A549 (cell line): Measurements from ENCODE around the gene KPNA3. TPM values are rescaled to one million over a fixed set of nuclear protein-coding genes. Genes with fewer than 3 reads are reported as not detected.

ENCODE experiments used
- ATAC-seq, 2 experiments: fragments of 200-7000 bp in 1 of 2; fragments of >200 bp in 1 of 2; cut with Nextera tagmentation in 1 of 2; cut with Tn5 transposase in 1 of 2; 3 replicates each; pipeline versions ENCODE4 v1.8.0 to v1.9.1; 2018 to 2020; ENCODE audit warnings: mild to moderate bottlenecking in 1 of 2, moderate library complexity in 1 of 2
- CTCF ChIA-PET: fragments of 300-600 bp; sonication (Branson Sonifier 250); formaldehyde crosslinking; extraction: SDS; loops from one replicate; lab custom pipeline; 2021; ENCODE audit warnings: antibody characterized with exemption, inconsistent platforms; lab: Yijun Ruan, JAX
- POLR2A ChIA-PET: fragments of 350-600 bp; formaldehyde crosslinking; extraction: SDS; loops from one replicate; lab custom pipeline; 2021; ENCODE audit warnings: antibody characterized with exemption, inconsistent platforms; lab: Yijun Ruan, JAX
- DNase-seq, 2 experiments: peaks; one replicate each; pipeline versions ENCODE4 v3.0.0 to v3.0.0-alpha.2; 2011 to 2016; ENCODE audit warnings: low read depth in 1 of 2, low spot score in 1 of 2
- FAIRE-seq: peaks from 2 replicates; lab custom pipeline; 2011; peaks lifted over from hg19 to GRCh38; lab: Jason Lieb, UNC
- H3K27ac ChIP-seq, 2 experiments: fragments of >200 bp; sonication (Bioruptor Twin); formaldehyde crosslinking; 3 replicates each; pipeline ENCODE4 v1.5.1; 2016 to 2017
- H3K4me1 ChIP-seq: fragments of >200 bp; sonication (Bioruptor Twin); formaldehyde crosslinking; 3 replicates; pipeline ENCODE4 v1.6.1; 2016
- H3K4me2 ChIP-seq: fragments of >200 bp; sonication (Bioruptor Twin); formaldehyde crosslinking; 3 replicates; pipeline ENCODE4 v1.6.1; 2016
- H3K4me3 ChIP-seq: fragments of >200 bp; sonication (Bioruptor Twin); formaldehyde crosslinking; 3 replicates; pipeline ENCODE4 v1.5.1; 2016
- H3K9me3 ChIP-seq: fragments of >200 bp; sonication (Bioruptor Twin); formaldehyde crosslinking; 3 replicates; pipeline ENCODE4 v1.6.1; 2016
- CBX2 ChIP-seq: fragments of 200-600 bp; sonication (generic); IDR thresholded peaks from 2 replicates; pipeline ENCODE4 v1.6.1; 2016; ENCODE audit warnings: low read depth, mild to moderate bottlenecking, borderline replicate concordance
- CHD2 ChIP-seq: fragments of 150-350 bp; IDR thresholded peaks from 2 replicates; pipeline ENCODE4 v1.6.1; 2014; ENCODE audit warnings: low read length; ENCODE audit not compliant: partially characterized antibody
- CHD4 ChIP-seq: fragments of 200-600 bp; sonication (generic); IDR thresholded peaks from 2 replicates; pipeline ENCODE4 v1.6.1; 2016; ENCODE audit warnings: antibody characterized with exemption, mild to moderate bottlenecking, borderline replicate concordance
- E2F6 ChIP-seq: IDR thresholded peaks from 2 replicates; pipeline ENCODE4 v1.6.1; 2012; ENCODE audit warnings: low read depth, borderline replicate concordance
- EHMT2 ChIP-seq: fragments of 200-600 bp; sonication (generic); IDR thresholded peaks from 2 replicates; pipeline ENCODE4 v1.6.1; 2016; ENCODE audit warnings: antibody characterized with exemption, low read depth, mild to moderate bottlenecking, moderate library complexity
- EP300 ChIP-seq, 2 experiments: fragments of >200 bp; sonication (Bioruptor Twin); formaldehyde crosslinking; IDR thresholded peaks; 2 replicates in 1 of 2; 3 replicates in 1 of 2; pipeline ENCODE4 v1.6.1; 2016 to 2017
- FOSB ChIP-seq: fragments of 250-450 bp; sonication (Bioruptor Pico); IDR thresholded peaks from 2 replicates; pipeline ENCODE4 v1.5.0; 2020; ENCODE audit warnings: mild to moderate bottlenecking, moderate library complexity
- HDAC2 ChIP-seq: fragments of 200-600 bp; sonication (generic); IDR thresholded peaks from 2 replicates; pipeline ENCODE4 v1.6.1; 2016
- HOXB13 ChIP-seq: fragments of 250-450 bp; sonication (Bioruptor Pico); IDR thresholded peaks from 2 replicates; pipeline ENCODE4 v1.5.0; 2020; ENCODE audit warnings: low read depth, mild to moderate bottlenecking, moderate library complexity
- HOXB5 ChIP-seq: fragments of 250-450 bp; sonication (Bioruptor Pico); IDR thresholded peaks from 2 replicates; pipeline ENCODE4 v1.5.0; 2020; ENCODE audit warnings: mild to moderate bottlenecking, moderate library complexity
- KDM1A ChIP-seq: fragments of 200-600 bp; sonication (generic); IDR thresholded peaks from 2 replicates; pipeline ENCODE4 v1.6.1; 2016; ENCODE audit warnings: low read depth, mild to moderate bottlenecking
- KDM5A ChIP-seq: fragments of 200-600 bp; sonication (generic); IDR thresholded peaks from 2 replicates; pipeline ENCODE4 v1.6.1; 2016; ENCODE audit warnings: antibody characterized with exemption, mild to moderate bottlenecking
- NR3C1 ChIP-seq: fragments of >200 bp; sonication (Bioruptor Twin); formaldehyde crosslinking; IDR thresholded peaks from 3 replicates; pipeline ENCODE4 v1.6.1; 2017
- POLR2AphosphoS2 ChIP-seq: conservative IDR thresholded peaks from 2 replicates; pipeline ENCODE4 v1.6.1; 2012; ENCODE audit warnings: low read length, improper control_type of control experiment, inconsistent platforms
- RAD21 ChIP-seq, 2 experiments: fragments of >200 bp in 1 of 2; sonication (Bioruptor Twin) in 1 of 2; formaldehyde crosslinking in 1 of 2; IDR thresholded peaks in 1 of 2; conservative IDR thresholded peaks in 1 of 2; 2 replicates in 1 of 2; 3 replicates in 1 of 2; pipeline ENCODE4 v1.6.1; 2012 to 2018; ENCODE audit warnings: inconsistent platforms in 1 of 2
- SMC3 ChIP-seq: fragments of >200 bp; sonication (Bioruptor Twin); formaldehyde crosslinking; IDR thresholded peaks from 3 replicates; pipeline ENCODE4 v1.6.1; 2018; ENCODE audit warnings: inconsistent platforms
- SREBF2 ChIP-seq: fragments of 450-650 bp; IDR thresholded peaks from 2 replicates; pipeline ENCODE4 v1.6.1; 2014; ENCODE audit warnings: mild to moderate bottlenecking, moderate library complexity
- TP53 ChIP-seq: fragments of 250-450 bp; sonication (Bioruptor Pico); IDR thresholded peaks from 2 replicates; pipeline ENCODE4 v1.5.0; 2021; ENCODE audit warnings: mild to moderate bottlenecking, moderate library complexity
- USF2 ChIP-seq: fragments of 450-650 bp; IDR thresholded peaks from 2 replicates; pipeline ENCODE4 v1.6.1; 2014; ENCODE audit warnings: antibody characterized with exemption
- WGBS: methylation state at CpG from one replicate; pipeline ENCODE4 v1.1.6; 2017; ENCODE audit errors: missing lambda C conversion rate; 5-methylcytosine and 5-hydroxymethylcytosine counted together
- polyA plus RNA-seq, 4 experiments: library from polyadenylated mRNA; depleted of rRNA in 3 of 4; stranded (reverse); fragments of >200 nt; fragmentation: RNase III in 1 of 4; extraction: RNeasy Plus Mini Kit Qiagen cat#74134 plus additional on column Dnase treatment in 1 of 4; gene quantifications; 2 replicates in 3 of 4; 3 replicates in 1 of 4; pipeline ENCODE4 v1.2.3, GENCODE V29; 2011 to 2017
- TF ChIP-seq, protein P1 (sequence below): fragments of >200 bp; sonication (Bioruptor Twin); formaldehyde crosslinking; IDR thresholded peaks from 3 replicates; pipeline ENCODE4 v1.6.1; 2016

The KPNA3 gene
- polyA plus RNA-seq, 2 of the 4 experiments (the other 2 are of a cell fraction), result 28.5 to 29.3 TPM

DNA sequence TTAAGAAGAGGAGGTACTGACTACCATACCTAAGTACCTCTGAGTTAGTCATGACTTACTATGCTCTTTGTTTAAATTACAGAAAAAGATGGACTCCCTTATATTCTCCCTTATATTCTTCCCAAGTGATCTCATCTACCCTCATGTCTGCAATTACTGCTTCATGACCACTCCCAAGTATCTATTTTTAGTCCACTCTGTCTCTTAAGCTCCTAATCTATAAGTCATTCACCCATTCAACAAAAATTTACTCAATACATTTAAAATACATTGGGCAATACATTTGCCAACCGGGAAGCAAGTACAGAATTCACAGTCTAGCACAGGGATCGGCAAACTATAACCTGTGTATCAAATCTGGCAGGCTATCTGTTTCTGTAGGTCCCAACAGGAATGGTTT, 42.6 kb downstream of the KPNA3 start:
- WGBS, result 94% methylated on average over 2 of the region's 2 CpGs
- H3K4me3 ChIP-seq, result no peak overlapping the region
- no peak overlapping the region for H3K4me2 ChIP-seq
- ATAC-seq, result no peak
- no peaks in the 10 kb centered on the region for H3K9me3 ChIP-seq
- H3K27ac ChIP-seq, result no peak overlapping the region
- POLR2A ChIA-PET, result no interaction called here
- H3K4me1 ChIP-seq, result peaks cover 6% of the 10 kb centered on the region; the same call in 2 of the 3 replicates
- FAIRE-seq, result no peak
- DNase-seq, result no peak
- CTCF ChIA-PET, result interaction anchor here (1.0 kb wide), 1 partner anchor 42 kb away, joined by 5 read pairs; no protein-coding TSS in a partner anchor
- TF ChIP-seq EHMT2, result no peak
- no peak for TF ChIP-seq E2F6
- no peak for TF ChIP-seq FOSB (CRISPR knock-in tag)
- no peak for TF ChIP-seq EP300 (IDR thresholded peaks at IDR 0.05)
- no peak for TF ChIP-seq KDM1A

- CTCF ChIA-PET, result no interaction called here
- no peak overlapping the region for H3K4me3 ChIP-seq
- WGBS, result 68% methylated on average over 5 of the region's 5 CpGs
- POLR2A ChIA-PET, result no interaction called here
- no peaks in the 10 kb centered on the region for H3K9me3 ChIP-seq
- H3K4me1 ChIP-seq, result peaks cover 6% of the 10 kb centered on the region; the same call in 2 of the 3 replicates
- TF ChIP-seq USF2, result no peak
- DNase-seq (peak in 1 of 2 experiments; percentile 14), ATAC-seq (no peak; a peak in 1 of 6 replicates), FAIRE-seq (no peak)
- no peak overlapping the region for H3K27ac ChIP-seq
- 0 out of 3 replicates have a peak overlapping the region, but pooled peaks have one; percentile 12 for H3K4me2 ChIP-seq
These were observed 46.4 kb downstream of the KPNA3 start for GRCh38 chr13:49746111-49746510.

DNA sequence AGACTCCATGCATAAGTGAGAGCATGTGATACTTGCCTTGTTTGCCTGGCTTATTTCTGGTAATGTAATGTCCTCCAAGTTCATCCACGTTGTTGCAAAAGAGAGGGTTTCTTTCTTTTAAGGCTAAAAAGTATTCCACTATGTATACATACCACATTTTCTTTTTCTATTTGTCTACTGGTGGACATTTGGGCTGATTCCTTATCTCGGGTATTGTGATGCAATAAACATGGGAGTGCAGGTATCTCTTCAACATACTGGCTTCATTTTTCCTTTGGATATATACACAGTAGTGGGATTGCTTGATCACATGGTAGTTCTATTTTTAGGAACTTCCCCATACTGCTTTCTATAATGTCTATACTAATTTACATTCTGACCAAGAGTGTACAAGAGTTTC, 51.6 kb downstream of the KPNA3 start:
- H3K27ac ChIP-seq, result no peak overlapping the region
- FAIRE-seq (no peak), ATAC-seq (no peak), DNase-seq (no peak)
- TF ChIP-seq EHMT2 (no peak), SMC3 (no peak), HOXB13 (CRISPR knock-in tag) (no peak), NR3C1 (no peak), CHD4 (no peak), SREBF2 (no peak), POLR2AphosphoS2 (no peak), E2F6 (no peak), TP53 (CRISPR knock-in tag) (no peak)
- TF ChIP-seq, protein P1, sequence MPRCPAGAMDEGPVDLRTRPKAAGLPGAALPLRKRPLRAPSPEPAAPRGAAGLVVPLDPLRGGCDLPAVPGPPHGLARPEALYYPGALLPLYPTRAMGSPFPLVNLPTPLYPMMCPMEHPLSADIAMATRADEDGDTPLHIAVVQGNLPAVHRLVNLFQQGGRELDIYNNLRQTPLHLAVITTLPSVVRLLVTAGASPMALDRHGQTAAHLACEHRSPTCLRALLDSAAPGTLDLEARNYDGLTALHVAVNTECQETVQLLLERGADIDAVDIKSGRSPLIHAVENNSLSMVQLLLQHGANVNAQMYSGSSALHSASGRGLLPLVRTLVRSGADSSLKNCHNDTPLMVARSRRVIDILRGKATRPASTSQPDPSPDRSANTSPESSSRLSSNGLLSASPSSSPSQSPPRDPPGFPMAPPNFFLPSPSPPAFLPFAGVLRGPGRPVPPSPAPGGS, result no peak
- peaks cover 6% of the 10 kb centered on the region; the same call in 1 of the 3 replicates for H3K4me1 ChIP-seq
- no peak overlapping the region for H3K4me3 ChIP-seq
- no peaks in the 10 kb centered on the region for H3K9me3 ChIP-seq
- 79% methylated on average over 2 of the region's 2 CpGs for WGBS
- POLR2A ChIA-PET, result no interaction called here
- CTCF ChIA-PET, result no interaction called here
- H3K4me2 ChIP-seq, result no peak overlapping the region

GRCh38 chr13:49739498-49740187, 52.8 kb downstream of the KPNA3 start:
- DNase-seq (no peak), FAIRE-seq (no peak), ATAC-seq (no peak)
- WGBS, result 66% methylated on average over 5 of the region's 5 CpGs
- CTCF ChIA-PET, result interaction anchor here (1.2 to 1.9 kb wide), 3 partner anchors 11 to 108 kb away, joined by 3 to 4 read pairs (median 4); no protein-coding TSS in a partner anchor
- no peak for TF ChIP-seq RAD21 (conservative IDR thresholded peaks at IDR 0.05 in 1 of 2, IDR thresholded peaks at IDR 0.05 in 1 of 2)
- TF ChIP-seq SREBF2, result no peak
- TF ChIP-seq HOXB5 (CRISPR knock-in tag), result no peak
- TF ChIP-seq CBX2, result no peak
- TF ChIP-seq NR3C1, result no peak
- TF ChIP-seq E2F6, result no peak
- TF ChIP-seq KDM5A, result no peak
- TF ChIP-seq HDAC2, result no peak
- TF ChIP-seq CHD2, result no peak
- Histone ChIP-seq H3K4me3 (no peak overlapping the region), H3K9me3 (no peaks in the 10 kb centered on the region), H3K4me1 (peaks cover 6% of the 10 kb centered on the region; the same call in 1 of the 3 replicates), H3K27ac (no peak overlapping the region), H3K4me2 (no peak overlapping the region)
- POLR2A ChIA-PET, result no interaction called here
